Ureter (tissue), 1 donor: ENCODE measurements around the gene CACNA1D. TPM values are rescaled to one million over a fixed set of nuclear protein-coding genes. Genes with fewer than 3 reads are reported as not detected.

Source experiments
- DNase-seq: peaks from one replicate; pipeline ENCODE4 v3.0.0-alpha.2; 2020; ENCODE audit warnings: low spot score
- total RNA-seq: library from RNA; stranded (reverse); gene quantifications from one replicate; pipeline ENCODE4 v1.2.4, GENCODE V29; 2023
- donor health status: DM: yes; HTN: yes; CAD: no.

CACNA1D gene
- total RNA-seq, 1 donor from 2014 or later = 84.4 TPM

GRCh38 chr3:53690521-53690920, 196.1 kb downstream of the CACNA1D start:
- no peak for DNase-seq

- no peak for DNase-seq
These were observed 196.9 kb downstream of the CACNA1D start for GRCh38 chr3:53691349-53691748.

DNA sequence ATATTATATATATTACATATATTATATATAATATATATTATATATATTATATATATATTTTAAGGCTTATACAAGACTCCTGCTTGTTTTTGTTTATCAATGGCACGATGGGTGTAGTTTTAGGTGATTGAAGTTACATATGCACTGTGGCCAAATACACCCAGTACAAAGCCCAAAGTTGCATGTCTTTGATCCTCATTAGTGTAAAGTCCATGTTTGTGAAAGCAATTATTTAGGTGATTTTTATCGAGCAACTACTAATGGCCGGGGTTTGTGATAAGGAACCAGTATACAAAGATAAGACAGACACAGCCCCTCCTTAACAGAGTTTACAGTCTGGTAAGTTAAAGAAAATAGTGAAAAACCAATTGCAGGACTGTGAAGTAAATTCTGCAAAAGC, 197.5 kb downstream of the CACNA1D start:
- DNase-seq = no peak

- DNase-seq = no peak
These were observed 199.0 kb downstream of the CACNA1D start for GRCh38 chr3:53693451-53693850.

- peak; percentile 30 for DNase-seq
These were observed 199.6 kb downstream of the CACNA1D start for GRCh38 chr3:53694046-53694445.

GRCh38 chr3:53694666-53695323, 200.4 kb downstream of the CACNA1D start:
- DNase-seq = no peak

DNA sequence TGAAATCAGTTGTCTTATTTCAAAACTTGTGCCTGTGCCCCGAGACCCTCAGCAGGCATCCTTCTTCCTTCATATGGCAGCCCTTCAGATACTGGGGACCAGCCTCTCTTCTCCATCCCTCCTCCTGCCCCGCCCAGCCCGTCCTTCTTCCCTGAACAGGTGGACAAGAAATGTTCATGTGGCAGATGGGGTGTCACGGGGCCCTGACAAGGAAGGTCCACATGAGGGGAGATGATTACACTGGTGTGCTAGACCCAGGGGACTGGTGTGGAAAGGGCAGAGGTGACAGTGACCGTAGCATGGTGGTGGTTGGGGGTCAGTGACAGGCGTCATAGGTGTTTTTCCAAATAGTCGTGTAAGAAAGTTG, 200.9 kb downstream of the CACNA1D start:
- peak; percentile 34 for DNase-seq

DNA sequence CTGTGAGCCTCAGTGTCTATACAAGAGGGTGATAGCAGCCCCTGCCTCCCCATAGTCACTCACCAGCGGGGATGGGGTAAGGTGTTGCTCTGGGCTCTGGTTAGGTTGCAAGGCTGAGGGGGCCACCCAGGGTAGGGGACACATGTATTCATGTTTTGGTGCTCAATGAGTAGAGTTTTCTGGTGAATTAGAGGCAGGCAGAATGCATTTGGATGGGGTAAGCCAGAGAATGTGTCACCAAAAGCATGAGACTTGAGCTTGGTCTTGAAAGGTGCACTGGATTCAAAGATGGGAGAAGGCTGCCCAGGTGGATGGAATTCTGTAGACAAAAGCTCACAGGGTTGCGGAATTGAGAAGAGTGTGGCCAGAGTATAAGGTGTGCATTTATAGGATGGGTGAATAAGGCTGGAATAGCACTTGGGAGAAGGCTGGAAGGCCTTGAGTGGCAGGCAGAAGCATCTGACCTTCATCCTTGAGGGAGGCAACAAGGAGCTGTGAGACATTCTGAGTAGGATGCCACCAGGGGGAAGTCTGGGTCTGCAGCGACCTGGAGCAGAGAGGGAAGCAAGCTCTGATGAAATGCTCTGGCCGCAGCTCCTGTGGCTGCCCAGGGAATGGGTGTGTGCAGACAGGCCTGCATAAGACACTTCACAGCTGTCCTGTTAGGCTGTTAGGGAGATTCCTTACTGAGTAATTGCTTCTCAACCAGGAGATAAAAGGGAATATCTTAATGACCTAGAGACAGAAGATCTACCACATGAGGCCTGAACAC, 202.2 kb downstream of the CACNA1D start:
- DNase-seq = peak; percentile 41

- DNase-seq = no peak
These were observed 206.0 kb downstream of the CACNA1D start for GRCh38 chr3:53700441-53700840.

GRCh38 chr3:53702776-53703530, 208.5 kb downstream of the CACNA1D start:
- DNase-seq = no peak

GRCh38 chr3:53703630-53704362, 209.4 kb downstream of the CACNA1D start:
- DNase-seq = peak; percentile 39

GRCh38 chr3:53704363-53704725, 209.9 kb downstream of the CACNA1D start:
- DNase-seq = peak; percentile 20

GRCh38 chr3:53705024-53705745, 210.8 kb downstream of the CACNA1D start:
- peak; percentile 10 for DNase-seq

GRCh38 chr3:53705774-53706173, 211.4 kb downstream of the CACNA1D start:
- peak; percentile 39 for DNase-seq

DNA sequence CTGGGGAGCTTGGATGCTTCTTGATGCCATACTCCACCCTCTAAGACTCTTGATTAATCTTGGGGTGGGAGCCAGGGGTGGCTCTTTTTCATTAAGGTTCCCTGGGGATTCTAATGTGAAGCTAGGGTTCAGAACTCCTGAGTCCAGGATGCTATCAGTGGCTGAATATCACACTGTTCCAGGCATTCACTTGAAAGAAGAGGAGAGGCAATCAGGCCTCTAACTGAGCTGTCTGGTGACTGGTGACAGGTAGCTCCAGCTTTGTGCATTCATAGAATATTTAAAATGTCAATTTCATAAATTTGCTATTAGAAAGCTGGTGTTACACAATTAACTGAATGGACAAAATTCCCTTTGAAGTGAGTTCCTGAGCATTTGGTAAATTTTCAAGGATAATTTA, 212.8 kb downstream of the CACNA1D start:
- DNase-seq = no peak

- peak; percentile 44 for DNase-seq
These were observed 213.7 kb downstream of the CACNA1D start for GRCh38 chr3:53708001-53708621.

DNA sequence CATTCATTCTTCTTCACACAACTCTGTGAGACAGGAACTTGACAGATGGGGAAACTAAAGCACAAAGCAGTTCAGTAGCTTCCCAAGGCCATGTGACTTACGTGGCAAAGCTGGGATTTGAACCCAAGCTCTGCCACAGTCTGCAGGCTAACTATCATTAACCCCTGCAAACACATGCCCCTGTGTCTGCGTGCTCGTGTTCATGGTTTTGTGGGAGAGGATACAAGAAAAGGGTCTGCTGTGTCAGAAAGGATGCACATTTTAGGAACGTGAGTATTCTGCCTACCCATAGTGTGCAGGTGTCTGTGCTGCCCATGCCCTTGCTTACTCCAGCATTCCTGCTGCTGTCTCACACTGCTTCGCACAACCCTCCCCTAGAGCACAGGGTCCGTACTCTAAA, 214.8 kb downstream of the CACNA1D start:
- peak; percentile 32 for DNase-seq

DNA sequence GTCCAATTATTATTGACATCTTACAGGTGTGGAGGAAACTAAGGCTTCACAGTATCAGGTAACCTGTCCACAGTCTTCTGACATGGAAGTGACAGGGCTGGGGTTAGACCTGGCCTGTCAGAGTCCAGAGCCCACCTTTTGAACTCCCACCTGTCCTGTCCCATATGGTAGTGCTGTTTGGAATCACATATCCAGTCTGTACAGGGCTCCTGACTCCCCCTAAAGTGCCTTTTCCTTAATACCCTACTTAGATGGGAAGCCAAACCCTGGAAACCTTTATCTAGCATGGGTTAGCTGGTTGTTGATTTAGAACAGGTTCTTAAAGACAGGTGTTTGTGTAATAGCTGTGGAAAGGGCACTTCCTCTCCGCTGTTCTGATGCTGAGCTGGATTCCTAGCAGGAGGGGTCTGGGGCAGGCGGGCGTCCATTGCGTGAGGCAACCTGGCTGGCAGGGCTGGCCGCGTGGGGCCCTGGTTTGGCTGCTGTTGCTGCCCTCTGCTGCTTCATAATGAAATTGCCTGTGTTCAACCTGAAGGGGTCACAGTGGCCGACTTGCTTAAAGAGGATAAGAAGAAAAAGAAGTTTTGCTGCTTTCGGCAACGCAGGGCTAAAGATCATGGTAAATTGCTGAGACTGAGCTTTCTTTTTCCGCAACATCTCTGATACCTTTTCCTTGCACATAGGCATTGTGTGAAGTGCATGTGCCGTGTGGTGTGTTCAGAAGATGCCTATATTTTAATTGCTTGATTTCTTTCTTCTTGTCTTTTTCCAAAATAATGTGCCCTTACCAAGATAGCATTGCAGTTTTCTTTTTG, 215.7 kb downstream of the CACNA1D start:
- peak; percentile 77 for DNase-seq

- peak; percentile 33 for DNase-seq
These were observed 217.0 kb downstream of the CACNA1D start for GRCh38 chr3:53711387-53711786.

- DNase-seq = no peak
These were observed 218.5 kb downstream of the CACNA1D start for GRCh38 chr3:53712817-53713388.
